ENCODE data around the gene PFDN1. TPM values are rescaled to one million over a fixed set of nuclear protein-coding genes. Genes with fewer than 3 reads are reported as not detected.

PFDN1 gene
- total RNA-seq, 1 experiment from 2014 or later: 54.4 TPM

- no TSS peak for BruUV-seq (replicated peaks)
- no peak overlapping the region for H3K4me3 ChIP-seq (ENCODE audit: low read depth in 2 of 2, low read length in 2 of 2)
- no peaks in the 10 kb centered on the region for H3K27me3 ChIP-seq (ENCODE audit: control insufficient read depth, insufficient read depth, low read length)
- intact Hi-C loops (cut with micrococcal nuclease; ENCODE audit: unreplicated experiment): no loop called here
- TF ChIP-seq POLR2AphosphoS5 (IDR thresholded peaks at IDR 0.05; ENCODE audit: low read depth, low read length) (no peak), SIN3A (IDR thresholded peaks at IDR 0.05; ENCODE audit: borderline replicate concordance, insufficient read depth, low read depth, low read length) (no peak), TCF7L2 (IDR thresholded peaks at IDR 0.05; ENCODE audit: low read depth, low read length) (no peak), REST (IDR thresholded peaks at IDR 0.05; ENCODE audit: insufficient read depth in 1 of 2, low read depth in 2 of 2, low read length in 1 of 2) (no peak)
- no peak overlapping the region for H3K27ac ChIP-seq (ENCODE audit: low read length)
- in situ Hi-C loops (cut with HindIII; ENCODE audit: low pct_unique_long_range_greater_than_20kb, low sequenced_read_pairs): no loop called here
- POLR2A ChIA-PET: no interaction called here
- no peaks in the 10 kb centered on the region for H3K36me3 ChIP-seq (ENCODE audit: control insufficient read depth, insufficient read depth, low read length)
- no peaks in the 10 kb centered on the region for H3K4me1 ChIP-seq (ENCODE audit: control insufficient read depth, insufficient read depth, low read length)
- no peaks in the 10 kb centered on the region for H3K9me3 ChIP-seq (ENCODE audit: control insufficient read depth, insufficient read depth, low read depth, low read length)
- DNase-seq (ENCODE audit: low read depth, low spot score): no peak
- no peak for ATAC-seq
- CTCF ChIA-PET: no interaction called here
Measured at GRCh38 chr5:140230373-140230772, 72.5 kb downstream of the PFDN1 start.

- no TSS peak for BruUV-seq (replicated peaks)
- peak; percentile 52; the same call in 1 of the 2 replicates for ATAC-seq
Measured at GRCh38 chr5:140228364-140228837, 74.5 kb downstream of the PFDN1 start.

More at GRCh38 chr5:140228364-140228837, 74.5 kb downstream of the PFDN1 start:
- Histone ChIP-seq H3K4me1 (ENCODE audit: control insufficient read depth, insufficient read depth, low read length) (no peaks in the 10 kb centered on the region), H3K4me3 (ENCODE audit: low read depth in 2 of 2, low read length in 2 of 2) (no peak overlapping the region), H3K27me3 (ENCODE audit: control insufficient read depth, insufficient read depth, low read length) (no peaks in the 10 kb centered on the region), H3K9me3 (ENCODE audit: control insufficient read depth, insufficient read depth, low read depth, low read length) (no peaks in the 10 kb centered on the region), H3K36me3 (ENCODE audit: control insufficient read depth, insufficient read depth, low read length) (no peaks in the 10 kb centered on the region), H3K27ac (ENCODE audit: low read length) (no peak overlapping the region)
- in situ Hi-C loops (cut with HindIII; ENCODE audit: low pct_unique_long_range_greater_than_20kb, low sequenced_read_pairs) (no loop called here), intact Hi-C loops (cut with micrococcal nuclease; ENCODE audit: unreplicated experiment) (no loop called here)
- DNase-seq (ENCODE audit: low read depth, low spot score): no peak
- ChIA-PET POLR2A (no interaction called here), CTCF (no interaction called here)
- TF ChIP-seq REST (IDR thresholded peaks at IDR 0.05; ENCODE audit: insufficient read depth in 1 of 2, low read depth in 2 of 2, low read length in 1 of 2) (no peak), TCF7L2 (IDR thresholded peaks at IDR 0.05; ENCODE audit: low read depth, low read length) (no peak), SIN3A (IDR thresholded peaks at IDR 0.05; ENCODE audit: borderline replicate concordance, insufficient read depth, low read depth, low read length) (no peak), CTCF (IDR thresholded peaks at IDR 0.05) (no peak), POLR2AphosphoS5 (IDR thresholded peaks at IDR 0.05; ENCODE audit: low read depth, low read length) (no peak)
